Pulmonary artery endothelial cell (primary cell): ENCODE results near the gene NPC1L1. TPM values are rescaled to one million over a fixed set of nuclear protein-coding genes. Genes with fewer than 3 reads are reported as not detected.

ENCODE experiments used
- DNase-seq: peaks from one replicate; pipeline ENCODE4 v3.0.0-alpha.2; 2011; ENCODE audit warnings: low read depth, low spot score
- total RNA-seq: library from RNA; depleted of rRNA; stranded (reverse); fragments of >200 nt; gene quantifications from 2 replicates; pipeline ENCODE4 v1.2.3, GENCODE V29; 2014

NPC1L1 gene
- total RNA-seq, 1 donor from 2014 or later = not detected

GRCh38 chr7:44477063-44477830 lies 63.9 kb downstream of the NPC1L1 start:
- DNase-seq = peak; percentile 36

GRCh38 chr7:44476313-44476712 lies 64.8 kb downstream of the NPC1L1 start:
- DNase-seq = no peak

GRCh38 chr7:44473295-44473694 lies 67.8 kb downstream of the NPC1L1 start:
- DNase-seq = no peak

- no peak for DNase-seq
Observed at GRCh38 chr7:44472843-44473242, 68.3 kb downstream of the NPC1L1 start.

GRCh38 chr7:44471850-44472249 lies 69.3 kb downstream of the NPC1L1 start:
- DNase-seq = no peak

- no peak for DNase-seq
Observed at GRCh38 chr7:44471436-44471835, 69.7 kb downstream of the NPC1L1 start.

GRCh38 chr7:44470628-44471245 lies 70.4 kb downstream of the NPC1L1 start:
- DNase-seq = no peak

GRCh38 chr7:44470135-44470479 lies 71.0 kb downstream of the NPC1L1 start:
- DNase-seq = no peak

- no peak for DNase-seq
Observed at GRCh38 chr7:44469461-44470134, 71.5 kb downstream of the NPC1L1 start.

- no peak for DNase-seq
Observed at GRCh38 chr7:44467217-44467548, 73.9 kb downstream of the NPC1L1 start.

- no peak for DNase-seq
Observed at GRCh38 chr7:44466300-44467216, 74.6 kb downstream of the NPC1L1 start.

- no peak for DNase-seq
Observed at GRCh38 chr7:44465490-44465889, 75.6 kb downstream of the NPC1L1 start.

- DNase-seq = no peak
Observed at GRCh38 chr7:44463169-44463808, 77.8 kb downstream of the NPC1L1 start.

Other genes with a start within 250 kb of the NPC1L1 start
- 1.7 and 2.7 TPM in 2 replicates for gene CAMK2B, start 215.7 kb downstream of the NPC1L1 start, total RNA-seq
- 114 and 151 TPM in 2 replicates for gene NUDCD3, start 50.7 kb downstream of the NPC1L1 start, total RNA-seq
- gene DDX56, start 32.6 kb upstream of the NPC1L1 start, total RNA-seq = 68.5 and 73.3 TPM in 2 replicates
- 66.6 and 72.4 TPM in 2 replicates for gene TMED4, start 40.9 kb upstream of the NPC1L1 start, total RNA-seq
- gene OGDH, start 65.3 kb upstream of the NPC1L1 start, total RNA-seq = 49.6 and 94.1 TPM in 2 replicates
- gene ZMIZ2, start 207.5 kb upstream of the NPC1L1 start, total RNA-seq = 10.3 and 10.9 TPM in 2 replicates